Skeletal muscle tissue (tissue), 4 donors: Measurements from ENCODE around the gene TGFB1. TPM values are rescaled to one million over a fixed set of nuclear protein-coding genes. Genes with fewer than 3 reads are reported as not detected.
"Not testable (repeated sequence)": the region's sequence is repeated elsewhere in the genome, so short reads cannot be mapped to it uniquely, and the experiment has no call there.

ENCODE experiments used
- H3K27ac ChIP-seq: one replicate; pipeline ENCODE4 v1.7.0; 2013; ENCODE audit warnings: mild to moderate bottlenecking, low read depth, low read length, inconsistent platforms
- H3K27me3 ChIP-seq, 3 donors: one replicate each; pipeline ENCODE4 v1.7.0; 2013; ENCODE audit warnings: low read length in 3 of 3; ENCODE audit not compliant: control insufficient read depth in 3 of 3, insufficient read depth in 3 of 3
- H3K36me3 ChIP-seq, 3 donors: one replicate each; pipeline ENCODE4 v1.7.0; 2013; ENCODE audit warnings: low read length in 3 of 3; ENCODE audit not compliant: control insufficient read depth in 3 of 3, insufficient read depth in 3 of 3
- H3K4me1 ChIP-seq, 3 donors: one replicate each; pipeline ENCODE4 v1.7.0; 2013; ENCODE audit warnings: low read length in 3 of 3, mild to moderate bottlenecking in 3 of 3; ENCODE audit not compliant: control insufficient read depth in 3 of 3, insufficient read depth in 3 of 3
- H3K4me3 ChIP-seq, 3 donors: one replicate each; pipeline ENCODE4 v1.7.0; 2013; ENCODE audit warnings: low read length in 3 of 3
- H3K9ac ChIP-seq, 3 donors: one replicate each; pipeline ENCODE4 v1.7.0; 2013; ENCODE audit warnings: low read length in 3 of 3, mild to moderate bottlenecking in 3 of 3, moderate library complexity in 2 of 3, low read depth in 1 of 3
- H3K9me3 ChIP-seq, 3 donors: one replicate each; pipeline ENCODE4 v1.7.0; 2013; ENCODE audit warnings: low read length in 3 of 3; ENCODE audit not compliant: control insufficient read depth in 3 of 3
- total RNA-seq: library from RNA; depleted of rRNA; stranded (reverse); fragments of >200 nt; gene quantifications from one replicate; pipeline ENCODE4 v1.2.3, GENCODE V29; 2014
- donor health status: Osteomylitis.

The TGFB1 gene
- total RNA-seq, 1 donor from 2014 or later, result 3.1 TPM

- Histone ChIP-seq H3K9me3 (no peaks in the 10 kb centered on the region), H3K4me1 (peaks cover 7 to 18% (median 7%) of the 10 kb centered on the region in 3 donors), H3K9ac (no peak overlapping the region), H3K4me3 (no peak overlapping the region), H3K27me3 (no peaks in the 10 kb centered on the region), H3K27ac (no peak overlapping the region), H3K36me3 (peaks cover 28 to 38% (median 34%) of the 10 kb centered on the region in 3 donors)
Observed at GRCh38 chr19:41392775-41393174, 39.1 kb upstream of the TGFB1 start.

GRCh38 chr19:41391618-41392017 lies 37.9 kb upstream of the TGFB1 start:
- Histone ChIP-seq H3K27ac (no peak overlapping the region), H3K36me3 (peaks cover 30 to 48% (median 43%) of the 10 kb centered on the region in 3 donors)

GRCh38 chr19:41386442-41386841 lies 32.7 kb upstream of the TGFB1 start:
- H3K9me3 ChIP-seq, result no peaks in the 10 kb centered on the region
- H3K4me3 ChIP-seq, result no peak overlapping the region
- no peaks in the 10 kb centered on the region for H3K4me1 ChIP-seq
- H3K9ac ChIP-seq, result no peak overlapping the region
- no peak overlapping the region for H3K27ac ChIP-seq
- no peaks in the 10 kb centered on the region for H3K27me3 ChIP-seq
- peaks cover 24 to 50% (median 47%) of the 10 kb centered on the region in 3 donors for H3K36me3 ChIP-seq

More at GRCh38 chr19:41391618-41392017, 37.9 kb upstream of the TGFB1 start:
- Histone ChIP-seq H3K27me3 (no peaks in the 10 kb centered on the region), H3K4me3 (no peak overlapping the region), H3K4me1 (peaks cover 2 to 14% (median 4%) of the 10 kb centered on the region in 3 donors), H3K9ac (no peak overlapping the region), H3K9me3 (no peaks in the 10 kb centered on the region)

- Histone ChIP-seq H3K9ac (no peak overlapping the region), H3K27me3 (no peaks in the 10 kb centered on the region), H3K9me3 (no peaks in the 10 kb centered on the region), H3K4me3 (no peak overlapping the region), H3K4me1 (peaks cover 0 to 5% (median 0%) of the 10 kb centered on the region in 3 donors), H3K27ac (no peak overlapping the region), H3K36me3 (peaks cover 7 to 31% (median 29%) of the 10 kb centered on the region in 3 donors)
Observed at GRCh38 chr19:41384351-41384750, 30.6 kb upstream of the TGFB1 start.

GRCh38 chr19:41381536-41381935 lies 27.8 kb upstream of the TGFB1 start:
- not testable (repeated sequence) for H3K36me3 ChIP-seq
- H3K4me1 ChIP-seq, result peaks cover 0 to 11% (median 5%) of the 10 kb centered on the region in 3 donors

GRCh38 chr19:41377977-41378709 lies 24.4 kb upstream of the TGFB1 start:
- H3K4me3 ChIP-seq, result no peak overlapping the region
- peaks cover 10 to 29% (median 18%) of the 10 kb centered on the region in 3 donors for H3K4me1 ChIP-seq
- no peak overlapping the region for H3K27ac ChIP-seq

More at GRCh38 chr19:41381536-41381935, 27.8 kb upstream of the TGFB1 start:
- H3K27ac ChIP-seq, H3K27me3 ChIP-seq, H3K9ac ChIP-seq, H3K4me3 ChIP-seq, H3K9me3 ChIP-seq: not testable (repeated sequence)

GRCh38 chr19:41376998-41377365 lies 23.3 kb upstream of the TGFB1 start:
- peak overlapping the region in 2 of 3 donors; percentile 70 to 72 for H3K9ac ChIP-seq
- H3K4me1 ChIP-seq, result peaks cover 10 to 29% (median 18%) of the 10 kb centered on the region in 3 donors
- no peaks in the 10 kb centered on the region for H3K9me3 ChIP-seq
- H3K27me3 ChIP-seq, result peaks cover 0 to 8% (median 7%) of the 10 kb centered on the region in 3 donors
- H3K36me3 ChIP-seq, result no peaks in the 10 kb centered on the region
- H3K27ac ChIP-seq, result no peak overlapping the region
- H3K4me3 ChIP-seq, result peak overlapping the region; percentile 64 to 74 (median 70)

More at GRCh38 chr19:41377977-41378709, 24.4 kb upstream of the TGFB1 start:
- Histone ChIP-seq H3K27me3 (peaks cover 0 to 8% (median 7%) of the 10 kb centered on the region in 3 donors), H3K36me3 (peaks cover 0 to 3% (median 2%) of the 10 kb centered on the region in 3 donors), H3K9ac (peak overlapping the region in 1 of 3 donors; percentile 8), H3K9me3 (no peaks in the 10 kb centered on the region)

GRCh38 chr19:41376241-41376997 lies 22.7 kb upstream of the TGFB1 start, which contains the start of gene TMEM91:
Gene TMEM91 (plus strand): TSS chr19:41376533. CDS start chr19:41378310, 1,777 bp downstream.
- Histone ChIP-seq H3K4me1 (peaks cover 10 to 29% (median 18%) of the 10 kb centered on the region in 3 donors), H3K4me3 (peak within 1 kb of the TSS; percentile 64 to 74 (median 70)), H3K36me3 (no peaks in the 10 kb centered on the region), H3K27ac (peak within 1 kb of the TSS; percentile 19), H3K27me3 (peaks cover 0 to 8% (median 7%) of the 10 kb centered on the region in 3 donors), H3K9me3 (no peaks in the 10 kb centered on the region), H3K9ac (peak within 1 kb of the TSS; percentile 69 to 72 (median 70))

GRCh38 chr19:41373993-41374392 lies 20.3 kb upstream of the TGFB1 start:
- peaks cover 10 to 24% (median 18%) of the 10 kb centered on the region in 3 donors for H3K4me1 ChIP-seq
- no peaks in the 10 kb centered on the region for H3K9me3 ChIP-seq
- no peak overlapping the region for H3K27ac ChIP-seq
- peak overlapping the region in 1 of 3 donors; percentile 33 for H3K9ac ChIP-seq
- H3K36me3 ChIP-seq, result no peaks in the 10 kb centered on the region
- no peak overlapping the region for H3K4me3 ChIP-seq
- peaks cover 0 to 8% (median 7%) of the 10 kb centered on the region in 3 donors for H3K27me3 ChIP-seq
